Raji (cell line): ENCODE results near the gene MAMSTR.
A peak's percentile ranks its signal among the peaks of the same experiment; 100 is the strongest.

Experiments
- POLR2A ChIP-seq: IDR thresholded peaks from 2 replicates; pipeline ENCODE4 v1.6.1; 2011; ENCODE audit warnings: low read depth, low read length, control low read depth; ENCODE audit not compliant: insufficient read depth

The MAMSTR gene, protein sequence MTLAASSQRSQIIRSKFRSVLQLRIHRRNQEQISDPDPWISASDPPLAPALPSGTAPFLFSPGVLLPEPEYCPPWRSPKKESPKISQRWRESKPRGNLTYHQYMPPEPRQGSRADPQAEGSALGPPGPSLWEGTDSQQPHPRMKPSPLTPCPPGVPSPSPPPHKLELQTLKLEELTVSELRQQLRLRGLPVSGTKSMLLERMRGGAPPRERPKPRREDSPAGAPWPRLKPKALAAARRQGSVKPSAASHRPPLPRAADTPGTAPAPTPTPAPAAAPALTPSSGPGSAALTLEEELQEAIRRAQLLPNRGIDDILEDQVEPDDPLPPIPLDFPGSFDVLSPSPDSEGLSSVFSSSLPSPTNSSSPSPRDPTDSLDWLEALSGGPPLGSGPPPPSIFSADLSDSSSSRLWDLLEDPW

DNA sequence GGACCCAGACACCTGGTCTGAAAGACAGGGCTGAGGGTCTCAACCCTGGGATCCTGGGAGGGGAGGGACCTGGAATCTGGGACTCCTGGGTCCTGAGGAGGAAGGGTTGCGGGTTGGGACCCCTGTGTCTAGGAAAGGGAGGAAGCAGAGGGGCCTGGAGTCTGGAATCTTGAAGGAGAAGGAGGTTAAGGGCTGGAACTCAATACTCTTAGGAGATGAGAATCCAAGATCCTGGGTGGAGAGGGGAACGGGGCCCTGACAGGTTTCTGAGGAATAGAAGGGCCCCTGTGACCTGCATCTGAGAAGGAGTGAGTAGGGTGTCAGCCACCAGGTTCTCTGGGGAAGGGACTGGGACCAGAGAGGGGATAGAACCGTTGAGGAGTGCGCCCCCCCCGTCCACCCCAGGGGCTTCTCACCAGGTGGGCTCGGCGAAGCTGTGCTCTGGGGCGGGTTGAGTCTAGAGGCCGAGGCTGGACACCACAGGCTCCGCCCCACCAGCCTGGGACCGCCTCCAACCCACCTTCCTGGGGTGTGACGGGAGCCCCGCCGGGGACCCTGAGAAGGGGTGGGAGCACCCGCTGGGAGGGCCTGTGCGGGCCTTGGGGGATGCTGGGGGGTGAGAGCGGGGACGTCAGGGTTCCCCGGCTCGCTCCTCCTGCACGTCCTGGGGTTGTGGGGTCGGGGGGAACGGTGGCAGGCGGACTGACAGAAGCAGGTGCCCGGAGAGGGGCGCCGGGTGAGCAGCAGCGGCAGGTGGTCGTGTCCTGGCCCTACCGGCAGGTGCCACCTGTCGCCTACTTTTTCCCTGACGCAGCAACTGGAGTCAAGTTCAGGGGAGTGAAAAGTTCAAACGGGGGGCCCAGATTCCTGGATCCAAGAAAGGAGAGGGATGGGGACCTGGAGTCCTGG lies at the start of gene MAMSTR:
MAMSTR (minus strand) TSS at position 463 of the 909 bp plus-strand sequence. CDS start 694 bp downstream, outside the sequence.
- TF ChIP-seq POLR2A, result no peak

DNA sequence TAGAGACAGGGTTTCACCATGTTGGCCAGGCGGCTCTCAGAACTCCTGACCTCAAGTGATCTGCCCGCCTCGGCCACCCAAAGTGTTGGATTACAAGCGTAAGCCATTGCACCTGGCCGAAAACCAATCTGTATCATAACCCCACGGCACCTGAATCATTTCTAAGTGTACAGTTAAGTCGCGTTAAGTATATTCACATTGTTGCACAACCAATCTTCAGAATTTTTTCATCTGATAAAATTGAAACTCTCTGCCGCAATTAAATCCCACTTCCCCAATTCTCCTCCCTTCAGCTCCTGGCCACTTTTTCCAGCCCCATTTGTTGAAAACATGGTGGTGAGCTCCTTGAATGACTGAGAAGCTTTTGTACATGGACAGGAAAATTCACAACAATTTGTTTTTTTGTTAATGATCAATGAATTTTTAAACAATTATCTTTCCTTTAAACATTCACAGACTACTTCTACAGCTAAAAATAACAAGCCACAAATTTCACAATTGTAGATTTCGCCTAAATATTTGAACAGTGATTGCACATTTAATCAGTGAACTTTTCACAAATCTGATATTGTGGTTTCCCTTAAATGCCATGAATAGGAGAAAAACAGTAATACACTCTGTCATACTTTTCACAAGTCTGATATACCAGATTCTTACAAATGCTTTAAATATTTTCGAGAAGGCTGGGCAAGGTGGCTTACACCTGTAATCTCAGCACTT lies 49.6 kb upstream of the MAMSTR start:
- no peak for TF ChIP-seq POLR2A

DNA sequence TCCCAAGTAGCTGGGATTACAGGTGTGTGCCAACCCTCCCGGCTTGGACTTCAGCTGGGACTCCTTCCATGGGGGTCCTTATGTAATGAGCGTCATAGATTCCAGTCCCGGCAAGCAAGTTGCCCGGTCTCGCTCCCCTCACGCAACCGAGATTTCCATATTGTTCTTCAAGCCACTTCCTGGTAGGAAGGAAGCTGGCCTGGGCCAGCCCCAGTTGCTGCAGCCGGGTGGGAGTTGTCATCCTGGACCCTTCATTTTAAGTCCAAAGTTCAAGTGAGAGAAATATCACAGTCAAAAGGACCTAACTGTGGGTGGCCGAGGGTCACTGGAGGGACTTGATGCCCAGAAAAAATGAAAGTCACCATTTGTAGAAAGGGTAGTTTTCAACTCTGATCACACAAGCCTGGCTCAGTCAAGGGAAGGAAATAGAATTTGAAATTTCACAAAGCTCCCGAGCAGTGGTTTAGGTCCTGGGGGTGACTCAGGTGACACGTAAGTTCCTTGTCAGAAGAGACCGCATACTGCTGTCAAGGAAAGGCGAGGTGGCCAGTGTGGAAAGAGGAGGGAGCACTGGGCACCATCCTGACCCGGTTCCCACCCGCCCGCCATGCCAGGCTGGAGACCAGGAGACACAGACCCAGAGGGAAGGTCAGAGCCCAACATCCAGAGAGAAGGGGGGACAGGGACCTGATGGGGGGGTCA lies 41.1 kb upstream of the MAMSTR start:
- TF ChIP-seq POLR2A, result 0 out of 2 replicates have a peak, but pooled peaks have one; percentile 14

- no peak for TF ChIP-seq POLR2A
Observed at GRCh38 chr19:48757741-48758144, 38.2 kb upstream of the MAMSTR start.

DNA sequence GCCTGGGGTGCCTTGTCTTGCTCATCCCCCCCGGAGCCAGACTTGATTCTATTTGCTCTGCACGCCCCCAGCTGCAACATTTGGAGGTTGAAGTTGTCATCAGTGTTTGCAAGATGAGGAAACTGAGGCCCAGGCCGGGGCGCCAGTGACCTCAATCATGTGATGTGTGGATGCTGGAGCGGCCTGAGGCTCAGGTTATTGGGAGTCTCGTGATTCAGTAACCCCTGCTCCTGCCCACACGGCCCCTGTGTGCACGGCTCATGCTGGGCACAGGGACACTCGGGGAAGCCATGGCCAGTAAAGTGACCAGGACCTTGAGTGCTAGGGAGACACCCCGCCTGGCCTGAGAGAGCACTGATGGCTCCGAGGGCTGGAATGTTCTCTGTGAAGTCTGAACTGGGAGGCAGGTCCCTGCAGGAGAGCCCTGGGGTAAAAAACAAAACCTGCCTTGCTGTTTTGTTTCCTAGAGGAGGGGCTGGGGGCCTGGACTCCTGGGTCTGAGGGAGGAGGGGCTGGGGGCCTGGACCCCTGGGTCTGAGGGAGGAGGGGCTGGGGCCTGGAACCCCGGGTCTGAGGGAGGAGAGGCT lies 37.7 kb upstream of the MAMSTR start:
- TF ChIP-seq POLR2A, result no peak

DNA sequence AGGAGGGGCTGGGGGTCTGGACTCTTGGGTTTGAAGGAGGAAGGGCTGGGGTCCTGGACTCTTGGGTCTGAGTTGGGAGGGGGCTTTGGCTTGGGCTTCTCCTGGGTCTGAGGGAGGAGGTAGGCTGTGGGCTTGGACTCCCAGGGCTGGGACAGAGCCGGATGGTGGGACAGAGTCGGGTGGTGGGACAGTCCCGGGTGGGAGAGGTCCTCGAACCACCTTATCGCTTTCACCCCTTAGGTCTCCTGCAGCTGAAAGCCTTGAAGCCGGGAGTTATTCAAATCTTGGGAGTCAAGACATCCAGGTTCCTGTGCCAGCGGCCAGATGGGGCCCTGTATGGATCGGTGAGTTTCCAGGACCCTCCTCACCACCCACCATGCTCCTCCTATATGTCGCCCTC lies 37.2 kb upstream of the MAMSTR start:
- TF ChIP-seq POLR2A, result no peak

GRCh38 chr19:48756212-48756611 lies 36.7 kb upstream of the MAMSTR start:
- no peak for TF ChIP-seq POLR2A

- TF ChIP-seq POLR2A, result no peak
Observed at GRCh38 chr19:48755787-48756186, 36.3 kb upstream of the MAMSTR start.

- TF ChIP-seq POLR2A, result no peak
Observed at GRCh38 chr19:48755084-48755641, 35.6 kb upstream of the MAMSTR start, which contains the start of gene FGF21. TSS of gene FGF21 (plus strand) at chr19:48755524. CDS start at chr19:48756237, 713 bp downstream.

GRCh38 chr19:48752496-48753365 lies 33.2 kb upstream of the MAMSTR start, which contains the start of gene FUT1:
TSS of gene FUT1 (minus strand) at chr19:48752641. CDS start at chr19:48751281, 1,360 bp downstream.
- no peak for TF ChIP-seq POLR2A

GRCh38 chr19:48751845-48752495 lies 32.4 kb upstream of the MAMSTR start:
- TF ChIP-seq POLR2A, result no peak

DNA sequence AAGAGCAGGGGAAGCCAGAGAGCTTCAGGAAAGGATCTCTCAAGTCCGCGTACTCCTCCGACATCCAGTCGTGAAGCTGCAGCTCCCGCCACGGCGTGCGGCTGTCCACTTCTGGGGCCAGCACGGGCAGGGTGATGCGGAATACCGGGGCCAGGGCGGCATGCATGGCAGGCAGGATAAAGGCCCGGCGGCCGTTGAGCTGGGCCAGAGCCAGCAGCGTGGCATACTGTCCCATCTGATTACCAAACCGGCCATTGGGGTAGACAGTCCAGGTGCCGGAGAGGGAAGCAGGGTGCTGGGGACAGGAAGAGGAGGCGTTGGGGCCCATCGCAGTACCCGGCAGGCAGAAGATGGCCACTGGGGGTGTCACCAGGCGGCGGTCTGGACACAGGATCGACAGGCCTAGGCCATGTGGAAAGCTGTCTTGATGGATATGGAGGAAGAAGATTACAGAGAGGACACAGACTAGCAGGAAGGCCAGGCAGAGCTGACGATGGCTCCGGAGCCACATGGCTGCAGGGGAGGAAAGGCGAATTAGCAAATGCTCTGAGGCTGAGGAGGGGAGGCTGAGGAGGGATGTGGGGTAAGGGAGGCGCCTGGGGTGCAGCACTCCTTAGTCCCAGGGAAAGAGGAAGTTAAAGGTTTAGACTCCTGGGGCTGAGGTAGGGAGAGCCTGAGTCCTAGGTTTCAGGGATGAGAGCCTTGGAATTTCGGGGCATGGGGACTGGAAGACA lies 31.4 kb upstream of the MAMSTR start:
- no peak for TF ChIP-seq POLR2A

DNA sequence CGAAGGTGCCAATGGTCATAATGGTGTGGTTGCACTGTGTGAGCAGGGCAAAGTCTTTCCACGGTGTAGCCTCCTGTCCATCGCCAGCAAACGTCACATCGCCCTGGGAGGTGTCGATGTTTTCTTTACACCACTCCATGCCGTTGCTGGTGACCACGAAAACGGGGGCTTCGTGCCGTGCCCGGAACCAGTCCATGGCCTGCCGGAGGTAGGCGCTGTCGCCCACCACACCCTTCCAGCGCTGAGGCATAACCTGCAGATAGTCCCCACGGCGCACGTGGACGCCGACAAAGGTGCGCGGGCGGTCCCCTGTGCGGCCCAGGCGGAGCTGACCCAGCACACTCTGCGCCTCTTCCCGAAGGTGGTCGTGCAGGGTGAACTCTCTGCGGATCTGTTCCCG lies 30.8 kb upstream of the MAMSTR start:
- no peak for TF ChIP-seq POLR2A
